Anterior cingulate cortex (tissue), 58 donors: ENCODE data around the gene PPP1CA.

ENCODE experiments used
- DNase-seq, 58 donors: peaks; one replicate each; lab custom pipeline; 2025; lab: John Stamatoyannopoulos, UW

PPP1CA gene

GRCh38 chr11:67372993-67373647 is 28.5 kb downstream of the PPP1CA start, which contains the start of gene CLCF1:
Gene CLCF1, minus strand, starts transcription at chr11:67373598. Its CDS starts 59 bp downstream, at chr11:67373539.
- peak in 2 of 58 donors; percentile 24 to 41 for DNase-seq

- DNase-seq: no peak
Measured at GRCh38 chr11:67372321-67372992, 29.2 kb downstream of the PPP1CA start.

GRCh38 chr11:67371911-67372320 is 29.7 kb downstream of the PPP1CA start:
- DNase-seq: no peak

- no peak for DNase-seq
Measured at GRCh38 chr11:67371189-67371910, 30.3 kb downstream of the PPP1CA start.

- no peak for DNase-seq
Measured at GRCh38 chr11:67370351-67371076, 31.1 kb downstream of the PPP1CA start.

GRCh38 chr11:67369801-67370284 is 31.8 kb downstream of the PPP1CA start:
- no peak for DNase-seq

GRCh38 chr11:67369275-67369674 is 32.4 kb downstream of the PPP1CA start:
- no peak for DNase-seq

GRCh38 chr11:67368621-67369020 is 33.0 kb downstream of the PPP1CA start:
- no peak for DNase-seq

GRCh38 chr11:67367761-67368227 is 33.9 kb downstream of the PPP1CA start:
- DNase-seq: no peak

- no peak for DNase-seq
Measured at GRCh38 chr11:67366961-67367760, 34.5 kb downstream of the PPP1CA start.

- DNase-seq: no peak
Measured at GRCh38 chr11:67366546-67366945, 35.1 kb downstream of the PPP1CA start.

GRCh38 chr11:67365736-67366444 is 35.8 kb downstream of the PPP1CA start:
- DNase-seq: peak in 3 of 58 donors; percentile 18 to 36 (median 20)

- no peak for DNase-seq
Measured at GRCh38 chr11:67364783-67365722, 36.6 kb downstream of the PPP1CA start.

- no peak for DNase-seq
Measured at GRCh38 chr11:67364169-67364568, 37.5 kb downstream of the PPP1CA start.

GRCh38 chr11:67357831-67358670 is 43.6 kb downstream of the PPP1CA start:
- no peak for DNase-seq

GRCh38 chr11:67356864-67357561 is 44.6 kb downstream of the PPP1CA start:
- DNase-seq: peak in 26 of 58 donors; percentile 7 to 54 (median 34)
